GM21381 (cell line): ENCODE measurements around the gene ROR2.

Experiments used
- ATAC-seq: cut with Tn5 transposase; IDR thresholded peaks from one replicate; pipeline ENCODE4 v1.9.1; 2021; ENCODE audit warnings: mild to moderate bottlenecking, moderate library complexity; ENCODE audit not compliant: unreplicated experiment

Gene ROR2

GRCh38 chr9:91820126-91820750 is 129.8 kb downstream of the ROR2 start:
- no peak for ATAC-seq

GRCh38 chr9:91818647-91819403 is 131.2 kb downstream of the ROR2 start:
- no peak for ATAC-seq

- no peak for ATAC-seq
Measured at GRCh38 chr9:91818225-91818585, 131.8 kb downstream of the ROR2 start.

- ATAC-seq, result no peak
Measured at GRCh38 chr9:91817493-91818224, 132.4 kb downstream of the ROR2 start.

- no peak for ATAC-seq
Measured at GRCh38 chr9:91817106-91817492, 132.9 kb downstream of the ROR2 start.

- ATAC-seq, result no peak
Measured at GRCh38 chr9:91816356-91816755, 133.7 kb downstream of the ROR2 start.

GRCh38 chr9:91815896-91816295 is 134.1 kb downstream of the ROR2 start:
- ATAC-seq, result no peak

GRCh38 chr9:91814753-91815152 is 135.3 kb downstream of the ROR2 start:
- ATAC-seq, result no peak

GRCh38 chr9:91814201-91814600 is 135.8 kb downstream of the ROR2 start:
- no peak for ATAC-seq

GRCh38 chr9:91813176-91813795 is 136.7 kb downstream of the ROR2 start:
- ATAC-seq, result no peak

GRCh38 chr9:91812191-91812590 is 137.8 kb downstream of the ROR2 start:
- no peak for ATAC-seq

GRCh38 chr9:91811024-91811909 is 138.8 kb downstream of the ROR2 start:
- no peak for ATAC-seq

GRCh38 chr9:91810286-91810905 is 139.6 kb downstream of the ROR2 start:
- no peak for ATAC-seq

GRCh38 chr9:91809581-91810285 is 140.3 kb downstream of the ROR2 start:
- ATAC-seq, result no peak

GRCh38 chr9:91807643-91808246 is 142.3 kb downstream of the ROR2 start:
- no peak for ATAC-seq

GRCh38 chr9:91805031-91805430 is 145.0 kb downstream of the ROR2 start:
- no peak for ATAC-seq

- no peak for ATAC-seq
Measured at GRCh38 chr9:91803970-91804752, 145.9 kb downstream of the ROR2 start.
